A549 (cell line): ENCODE results near the gene CACNA2D2. TPM values are rescaled to one million over a fixed set of nuclear protein-coding genes. Genes with fewer than 3 reads are reported as not detected.

Experiments used
- ATAC-seq, 2 experiments: fragments of 200-7000 bp in 1 of 2; fragments of >200 bp in 1 of 2; cut with Nextera tagmentation in 1 of 2; cut with Tn5 transposase in 1 of 2; 3 replicates each; pipeline versions ENCODE4 v1.8.0 to v1.9.1; 2018 to 2020; ENCODE audit warnings: mild to moderate bottlenecking in 1 of 2, moderate library complexity in 1 of 2
- CTCF ChIA-PET: fragments of 300-600 bp; sonication (Branson Sonifier 250); formaldehyde crosslinking; extraction: SDS; loops from one replicate; lab custom pipeline; 2021; ENCODE audit warnings: antibody characterized with exemption, inconsistent platforms; lab: Yijun Ruan, JAX
- POLR2A ChIA-PET: fragments of 350-600 bp; formaldehyde crosslinking; extraction: SDS; loops from one replicate; lab custom pipeline; 2021; ENCODE audit warnings: antibody characterized with exemption, inconsistent platforms; lab: Yijun Ruan, JAX
- DNase-seq, 2 experiments: peaks; one replicate each; pipeline versions ENCODE4 v3.0.0 to v3.0.0-alpha.2; 2011 to 2016; ENCODE audit warnings: low read depth in 1 of 2, low spot score in 1 of 2
- FAIRE-seq: peaks from 2 replicates; lab custom pipeline; 2011; peaks lifted over from hg19 to GRCh38; lab: Jason Lieb, UNC
- H3K27ac ChIP-seq, 2 experiments: fragments of >200 bp; sonication (Bioruptor Twin); formaldehyde crosslinking; 3 replicates each; pipeline ENCODE4 v1.5.1; 2016 to 2017
- H3K4me1 ChIP-seq: fragments of >200 bp; sonication (Bioruptor Twin); formaldehyde crosslinking; 3 replicates; pipeline ENCODE4 v1.6.1; 2016
- H3K4me2 ChIP-seq: fragments of >200 bp; sonication (Bioruptor Twin); formaldehyde crosslinking; 3 replicates; pipeline ENCODE4 v1.6.1; 2016
- H3K4me3 ChIP-seq: fragments of >200 bp; sonication (Bioruptor Twin); formaldehyde crosslinking; 3 replicates; pipeline ENCODE4 v1.5.1; 2016
- H3K9me3 ChIP-seq: fragments of >200 bp; sonication (Bioruptor Twin); formaldehyde crosslinking; 3 replicates; pipeline ENCODE4 v1.6.1; 2016
- CHD4 ChIP-seq: fragments of 200-600 bp; sonication (generic); IDR thresholded peaks from 2 replicates; pipeline ENCODE4 v1.6.1; 2016; ENCODE audit warnings: antibody characterized with exemption, mild to moderate bottlenecking, borderline replicate concordance
- CTCF ChIP-seq: fragments of >200 bp; sonication (Bioruptor Twin); formaldehyde crosslinking; IDR thresholded peaks from 3 replicates; pipeline ENCODE4 v1.5.1; 2016
- EHMT2 ChIP-seq: fragments of 200-600 bp; sonication (generic); IDR thresholded peaks from 2 replicates; pipeline ENCODE4 v1.6.1; 2016; ENCODE audit warnings: antibody characterized with exemption, low read depth, mild to moderate bottlenecking, moderate library complexity
- ELK1 ChIP-seq: fragments of 150-350 bp; IDR thresholded peaks from 2 replicates; pipeline ENCODE4 v1.6.1; 2014; ENCODE audit warnings: low read depth, mild to moderate bottlenecking, low read length
- GATA3 ChIP-seq: IDR thresholded peaks from 2 replicates; pipeline ENCODE4 v1.6.1; 2012; ENCODE audit warnings: borderline replicate concordance
- HEYL ChIP-seq: fragments of 250-450 bp; sonication (Bioruptor Pico); IDR thresholded peaks from 2 replicates; pipeline ENCODE4 v1.8.0; 2021; ENCODE audit warnings: mild to moderate bottlenecking, moderate library complexity
- HOXB13 ChIP-seq: fragments of 250-450 bp; sonication (Bioruptor Pico); IDR thresholded peaks from 2 replicates; pipeline ENCODE4 v1.5.0; 2020; ENCODE audit warnings: low read depth, mild to moderate bottlenecking, moderate library complexity
- MAZ ChIP-seq: fragments of 150-350 bp; IDR thresholded peaks from 2 replicates; pipeline ENCODE4 v1.6.1; 2014; ENCODE audit warnings: antibody characterized with exemption, low read depth, low read length, borderline replicate concordance
- NPAS2 ChIP-seq: fragments of 250-450 bp; sonication (Bioruptor Pico); IDR thresholded peaks from 2 replicates; pipeline ENCODE4 v1.8.0; 2022; ENCODE audit warnings: mild to moderate bottlenecking, moderate library complexity, borderline replicate concordance
- PHF8 ChIP-seq: fragments of 200-600 bp; sonication (generic); IDR thresholded peaks from 2 replicates; pipeline ENCODE4 v1.6.1; 2016; ENCODE audit warnings: low read depth, mild to moderate bottlenecking, antibody characterized with exemption, moderate library complexity, borderline replicate concordance
- RAD21 ChIP-seq, 2 experiments: fragments of >200 bp in 1 of 2; sonication (Bioruptor Twin) in 1 of 2; formaldehyde crosslinking in 1 of 2; IDR thresholded peaks in 1 of 2; conservative IDR thresholded peaks in 1 of 2; 2 replicates in 1 of 2; 3 replicates in 1 of 2; pipeline ENCODE4 v1.6.1; 2012 to 2018; ENCODE audit warnings: inconsistent platforms in 1 of 2
- RCOR1 ChIP-seq: fragments of 150-350 bp; IDR thresholded peaks from 2 replicates; pipeline ENCODE4 v1.6.1; 2014; ENCODE audit warnings: antibody characterized with exemption, low read length, low read depth
- RFX5 ChIP-seq: fragments of 450-650 bp; IDR thresholded peaks from 2 replicates; pipeline ENCODE4 v1.7.1; 2014; ENCODE audit warnings: antibody characterized with exemption, mild to moderate bottlenecking, moderate library complexity
- RNF2 ChIP-seq: fragments of 200-600 bp; sonication (generic); IDR thresholded peaks from 2 replicates; pipeline ENCODE4 v1.6.1; 2016; ENCODE audit warnings: low read depth, mild to moderate bottlenecking, antibody characterized with exemption, moderate library complexity, borderline replicate concordance
- SMC3 ChIP-seq: fragments of >200 bp; sonication (Bioruptor Twin); formaldehyde crosslinking; IDR thresholded peaks from 3 replicates; pipeline ENCODE4 v1.6.1; 2018; ENCODE audit warnings: inconsistent platforms
- ZFP36 ChIP-seq: fragments of 450-650 bp; IDR thresholded peaks from 2 replicates; pipeline ENCODE4 v1.6.1; 2014; ENCODE audit warnings: borderline replicate concordance; ENCODE audit not compliant: partially characterized antibody
- WGBS: methylation state at CpG from one replicate; pipeline ENCODE4 v1.1.6; 2017; ENCODE audit errors: missing lambda C conversion rate; 5-methylcytosine and 5-hydroxymethylcytosine counted together
- polyA plus RNA-seq, 4 experiments: library from polyadenylated mRNA; depleted of rRNA in 3 of 4; stranded (reverse); fragments of >200 nt; fragmentation: RNase III in 1 of 4; extraction: RNeasy Plus Mini Kit Qiagen cat#74134 plus additional on column Dnase treatment in 1 of 4; gene quantifications; 2 replicates in 3 of 4; 3 replicates in 1 of 4; pipeline ENCODE4 v1.2.3, GENCODE V29; 2011 to 2017
- TF ChIP-seq, protein P1 (sequence below): fragments of 250-450 bp; sonication (Bioruptor Pico); IDR thresholded peaks from 2 replicates; pipeline ENCODE4 v1.5.0; 2021; ENCODE audit warnings: mild to moderate bottlenecking, moderate library complexity, borderline replicate concordance

CACNA2D2 gene
- polyA plus RNA-seq, 2 of the 4 experiments (the other 2 are of a cell fraction), result 0.21 to 0.75 TPM

DNA sequence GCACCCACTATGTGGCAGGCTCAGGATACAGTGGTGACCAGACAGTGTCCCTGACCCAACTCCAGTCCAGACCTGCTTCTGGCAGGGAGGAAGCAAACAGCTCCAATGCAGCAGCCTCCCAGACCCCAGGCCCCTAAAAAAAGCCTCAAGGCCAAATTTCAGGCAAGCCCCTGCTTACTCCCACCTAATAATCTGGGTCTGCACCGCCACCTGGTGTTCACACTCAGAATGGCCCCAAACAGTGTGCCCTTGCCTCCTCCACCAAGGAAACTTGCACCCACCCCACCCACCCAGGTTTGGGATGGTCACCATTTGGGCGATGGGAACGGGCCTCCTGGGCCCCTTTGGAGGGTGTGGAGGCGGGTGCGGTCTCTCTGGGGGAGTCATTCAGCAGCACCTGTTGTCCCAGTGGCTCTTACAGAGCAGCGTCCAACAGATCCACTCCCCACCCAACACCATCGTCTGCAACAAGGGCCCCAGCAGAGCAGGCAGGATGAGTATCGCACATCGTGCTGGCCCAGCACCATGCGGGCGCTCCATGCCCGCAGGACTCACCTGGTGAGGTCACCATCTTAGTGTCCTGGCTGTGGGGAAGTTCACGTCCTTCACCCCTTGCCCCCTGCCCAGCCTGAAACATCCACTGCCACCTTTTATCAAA is 46.8 kb upstream of the CACNA2D2 start:
- TF ChIP-seq PHF8 (no peak), SMC3 (peak; percentile 44; the same call in 2 of the 3 replicates), RAD21 (conservative IDR thresholded peaks at IDR 0.05 in 1 of 2, IDR thresholded peaks at IDR 0.05 in 1 of 2) (peak; percentile 60 to 63), CTCF (peak; percentile 63)
- no peak overlapping the region for H3K27ac ChIP-seq

DNA sequence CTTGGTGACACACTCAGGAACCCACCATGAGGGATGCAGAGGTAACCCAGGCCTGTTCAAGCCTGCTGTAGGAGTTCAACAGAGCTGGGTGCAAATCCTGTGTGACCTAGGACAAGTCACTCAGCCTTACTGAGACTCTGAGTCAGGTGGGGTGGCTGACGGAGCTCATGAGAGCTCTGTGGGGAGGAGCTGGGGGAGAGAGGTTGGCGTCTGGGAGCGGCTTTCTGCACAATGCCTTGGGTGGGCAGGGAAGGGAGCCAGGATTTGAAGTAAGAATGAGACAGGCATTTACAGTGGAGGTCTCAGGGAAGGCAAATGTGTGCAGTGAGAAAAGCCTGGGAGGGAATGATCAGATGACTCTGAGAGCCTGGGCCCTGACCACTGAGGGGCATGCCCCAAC is 45.8 kb upstream of the CACNA2D2 start:
- ChIA-PET POLR2A (no interaction called here), CTCF (interaction anchor here (0.8 to 3.7 kb wide), 20 partner anchors 9 to 213 kb away, joined by 3 to 39 read pairs (median 4); partner anchors contain the start of gene ZMYND10)
- Histone ChIP-seq H3K4me1 (no peaks in the 10 kb centered on the region), H3K4me3 (no peak overlapping the region), H3K27ac (no peak overlapping the region), H3K4me2 (no peak overlapping the region), H3K9me3 (no peaks in the 10 kb centered on the region)
- WGBS, result 67% methylated on average over 3 of the region's 3 CpGs
- no peak for DNase-seq
- ATAC-seq, result no peak
- FAIRE-seq, result no peak
- TF ChIP-seq MAZ, result no peak

More for the DNA sequence above, 46.8 kb upstream of the CACNA2D2 start:
- ChIA-PET POLR2A (no interaction called here), CTCF (interaction anchor here (0.5 to 3.7 kb wide), 29 partner anchors 8 to 1180 kb away, joined by 3 to 39 read pairs (median 3); partner anchors contain the start of genes C3orf18, CYB561D2, MAPKAPK3 and NPRL2)
- Histone ChIP-seq H3K4me2 (no peak overlapping the region), H3K9me3 (no peaks in the 10 kb centered on the region), H3K4me3 (no peak overlapping the region), H3K4me1 (no peaks in the 10 kb centered on the region)
- 38% methylated on average over 6 of the region's 13 CpGs for WGBS
- DNase-seq (peak; percentile 32 to 52), ATAC-seq (peak; percentile 63 to 86; a peak in 3 of 6 replicates), FAIRE-seq (no peak)

- H3K27ac ChIP-seq, result no peak overlapping the region
- WGBS, result no CpG with 5 or more reads among the region's 1 CpG
- ATAC-seq, result no peak
- H3K9me3 ChIP-seq, result no peaks in the 10 kb centered on the region
- no peak for DNase-seq
- ChIA-PET CTCF (interaction anchor here (0.8 to 2.4 kb wide), 3 partner anchors 28 to 110 kb away, joined by 3 to 10 read pairs (median 3); no protein-coding TSS in a partner anchor), POLR2A (no interaction called here)
- H3K4me2 ChIP-seq, result no peak overlapping the region
- no peak overlapping the region for H3K4me3 ChIP-seq
- no peak for FAIRE-seq
- no peak for TF ChIP-seq ELK1
- TF ChIP-seq HEYL (CRISPR knock-in tag), result no peak
- TF ChIP-seq RAD21 (conservative IDR thresholded peaks at IDR 0.05 in 1 of 2, IDR thresholded peaks at IDR 0.05 in 1 of 2), result no peak
- no peak for TF ChIP-seq EHMT2
- no peak for TF ChIP-seq CHD4
- TF ChIP-seq, protein P1, sequence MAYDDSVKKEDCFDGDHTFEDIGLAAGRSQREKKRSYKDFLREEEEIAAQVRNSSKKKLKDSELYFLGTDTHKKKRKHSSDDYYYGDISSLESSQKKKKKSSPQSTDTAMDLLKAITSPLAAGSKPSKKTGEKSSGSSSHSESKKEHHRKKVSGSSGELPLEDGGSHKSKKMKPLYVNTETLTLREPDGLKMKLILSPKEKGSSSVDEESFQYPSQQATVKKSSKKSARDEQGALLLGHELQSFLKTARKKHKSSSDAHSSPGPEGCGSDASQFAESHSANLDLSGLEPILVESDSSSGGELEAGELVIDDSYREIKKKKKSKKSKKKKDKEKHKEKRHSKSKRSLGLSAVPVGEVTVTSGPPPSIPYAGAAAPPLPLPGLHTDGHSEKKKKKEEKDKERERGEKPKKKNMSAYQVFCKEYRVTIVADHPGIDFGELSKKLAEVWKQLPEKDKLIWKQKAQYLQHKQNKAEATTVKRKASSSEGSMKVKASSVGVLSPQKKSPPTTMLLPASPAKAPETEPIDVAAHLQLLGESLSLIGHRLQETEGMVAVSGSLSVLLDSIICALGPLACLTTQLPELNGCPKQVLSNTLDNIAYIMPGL (CRISPR knock-in tag), result no peak
- TF ChIP-seq RFX5, result no peak
- TF ChIP-seq RNF2, result no peak
- no peak for TF ChIP-seq RCOR1
- TF ChIP-seq HOXB13 (CRISPR knock-in tag), result no peak
- no peak for TF ChIP-seq NPAS2
- TF ChIP-seq GATA3, result no peak
- no peak for TF ChIP-seq ZFP36
- no peaks in the 10 kb centered on the region for H3K4me1 ChIP-seq
Measured at GRCh38 chr3:50545781-50546180, 42.3 kb upstream of the CACNA2D2 start.
